HG03460 (cell line): ENCODE measurements around the gene RPL39L.
"Not testable (repeated sequence)": the region's sequence is repeated elsewhere in the genome, so short reads cannot be mapped to it uniquely, and the experiment has no call there.

Experiments used
- ATAC-seq: cut with Tn5 transposase; IDR thresholded peaks from one replicate; pipeline ENCODE4 v1.9.1; 2021; ENCODE audit not compliant: unreplicated experiment

The RPL39L gene

GRCh38 chr3:187139126-187139894, at the start of gene RPL39L:
RPL39L (minus strand) TSS chr3:187139496; CDS start chr3:187121300, 18,196 bp downstream.
- ATAC-seq = peak; percentile 97

- ATAC-seq = no peak
Observed at GRCh38 chr3:187188931-187189330, 49.6 kb upstream of the RPL39L start.

- ATAC-seq = no peak
Observed at GRCh38 chr3:187186801-187187421, 47.6 kb upstream of the RPL39L start.

GRCh38 chr3:187186375-187186774, 47.1 kb upstream of the RPL39L start:
- no peak for ATAC-seq

- no peak for ATAC-seq
Observed at GRCh38 chr3:187185759-187186158, 46.5 kb upstream of the RPL39L start.

- no peak for ATAC-seq
Observed at GRCh38 chr3:187183903-187184302, 44.6 kb upstream of the RPL39L start.

- ATAC-seq = no peak
Observed at GRCh38 chr3:187183210-187183862, 44.0 kb upstream of the RPL39L start.

- ATAC-seq = no peak
Observed at GRCh38 chr3:187181454-187182170, 42.3 kb upstream of the RPL39L start.

- ATAC-seq = no peak
Observed at GRCh38 chr3:187172929-187173328, 33.6 kb upstream of the RPL39L start.

- not testable (repeated sequence) for ATAC-seq
Observed at GRCh38 chr3:187170911-187171310, 31.6 kb upstream of the RPL39L start.

- ATAC-seq = no peak
Observed at GRCh38 chr3:187169231-187169960, 30.1 kb upstream of the RPL39L start.

GRCh38 chr3:187167777-187168176, 28.5 kb upstream of the RPL39L start:
- ATAC-seq = no peak

GRCh38 chr3:187166750-187167149, 27.5 kb upstream of the RPL39L start:
- ATAC-seq = no peak

GRCh38 chr3:187165144-187165543, 25.8 kb upstream of the RPL39L start:
- ATAC-seq = no peak

- no peak for ATAC-seq
Observed at GRCh38 chr3:187162265-187162953, 23.1 kb upstream of the RPL39L start.

- ATAC-seq = no peak
Observed at GRCh38 chr3:187161556-187161955, 22.3 kb upstream of the RPL39L start.

- no peak for ATAC-seq
Observed at GRCh38 chr3:187150599-187150998, 11.3 kb upstream of the RPL39L start.

- no peak for ATAC-seq
Observed at GRCh38 chr3:187150186-187150585, 10.9 kb upstream of the RPL39L start.

GRCh38 chr3:187146389-187146788, 7.1 kb upstream of the RPL39L start:
- ATAC-seq = no peak
